Stimulated activated CD8-positive, alpha-beta memory T cell treated with anti-CD3 and anti-CD28 coated beads, Interleukin-2, amount 100 ng/mL, for 1 hour (primary cell): Measurements from ENCODE around the gene ZCCHC8.
"Not testable (repeated sequence)": the region's sequence is repeated elsewhere in the genome, so short reads cannot be mapped to it uniquely, and the experiment has no call there.

ENCODE experiments used
- DNase-seq, 2 donors: peaks; one replicate each; pipeline ENCODE4 v3.0.0-alpha.2; 2020; ENCODE audit warnings: low read depth in 2 of 2

ZCCHC8 gene

GRCh38 chr12:122508163-122508562 is 7.4 kb upstream of the ZCCHC8 start:
- no peak for DNase-seq

DNA sequence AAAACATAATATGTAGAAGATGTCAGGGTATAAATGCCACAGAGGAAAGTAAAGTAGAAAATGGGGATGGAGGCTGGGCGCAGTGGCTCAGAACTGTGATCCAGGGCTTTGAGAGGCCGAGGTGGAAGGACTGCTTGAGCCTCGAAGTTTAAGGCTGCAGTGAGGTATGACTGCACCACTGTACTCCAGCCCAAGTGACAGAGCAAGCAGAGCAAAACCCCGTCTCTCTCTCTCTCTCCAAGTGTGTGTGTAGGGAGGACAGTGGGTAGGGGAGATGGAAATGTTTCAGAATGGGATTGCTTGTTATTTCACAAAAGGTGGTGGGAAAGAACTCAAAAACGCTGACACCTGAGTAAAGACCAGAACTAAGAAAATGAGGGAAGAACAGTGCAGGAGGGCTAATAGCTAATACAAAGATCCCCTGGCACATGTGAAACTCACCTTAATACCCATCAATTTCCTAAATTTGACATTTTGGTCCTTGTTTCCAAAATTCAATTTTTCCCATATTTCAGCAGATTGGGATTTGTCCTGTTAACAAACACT is 5.7 kb upstream of the ZCCHC8 start:
- DNase-seq, result no peak

DNA sequence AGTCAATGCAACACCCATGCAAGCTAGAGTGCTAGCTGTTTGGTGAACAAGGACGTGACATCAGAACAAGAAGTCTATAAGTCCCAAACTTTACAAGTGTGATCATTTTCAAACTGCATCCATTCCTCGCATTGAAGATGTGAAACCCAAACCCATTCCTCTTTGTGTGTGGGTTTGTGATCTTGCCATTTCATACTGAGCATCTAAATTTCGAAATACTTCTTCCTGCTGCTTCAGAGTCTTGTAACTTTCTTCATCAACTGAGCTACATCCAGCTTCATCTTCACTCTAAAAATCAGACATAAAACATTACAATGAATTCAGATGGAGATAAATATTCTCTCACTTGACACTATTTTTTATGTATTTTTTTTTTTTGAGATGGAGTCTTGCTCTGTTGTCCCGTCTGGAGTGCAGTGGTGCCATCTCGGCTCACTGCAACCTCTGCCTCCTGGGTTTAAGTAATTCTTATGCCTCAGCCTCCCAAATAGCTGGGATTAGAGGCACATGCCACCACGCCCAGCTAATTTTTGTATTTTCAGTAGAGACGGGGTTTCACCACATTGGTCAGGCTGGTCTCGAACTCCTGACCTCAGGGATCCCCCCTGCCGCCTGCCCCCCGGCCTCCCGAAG is 4.8 kb upstream of the ZCCHC8 start:
- no peak for DNase-seq

- DNase-seq, result no peak
These were observed 3.3 kb upstream of the ZCCHC8 start for GRCh38 chr12:122503783-122504590.

- DNase-seq, result no peak
These were observed 2.5 kb upstream of the ZCCHC8 start for GRCh38 chr12:122503147-122503751.

DNA sequence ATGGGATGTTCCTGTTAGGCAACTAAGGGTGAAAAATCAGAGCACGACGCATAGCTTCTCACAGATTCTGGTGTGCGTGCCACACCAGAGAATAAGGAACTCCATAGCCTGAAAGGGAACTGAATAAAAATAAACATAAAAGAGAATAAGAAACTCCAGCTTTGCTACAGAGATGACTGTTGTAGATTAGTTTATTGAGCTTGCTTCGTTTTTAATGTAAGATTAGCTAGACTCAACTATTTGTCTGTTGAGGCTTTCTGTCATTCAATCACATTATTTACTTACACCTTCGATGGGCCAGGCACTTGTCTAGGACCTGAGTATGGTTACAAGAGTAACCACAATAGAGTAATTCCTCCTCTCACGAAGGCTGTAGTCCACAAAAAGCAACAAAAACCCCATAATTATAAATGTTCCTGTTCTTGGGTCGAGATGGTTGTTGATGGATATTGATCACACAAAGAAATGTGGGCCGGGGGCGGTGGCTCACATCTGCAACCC is 807 bp upstream of the ZCCHC8 start:
- DNase-seq, result no peak

- DNase-seq, result no peak
These were observed 594 bp downstream of the ZCCHC8 start for GRCh38 chr12:122499991-122500684.

DNA sequence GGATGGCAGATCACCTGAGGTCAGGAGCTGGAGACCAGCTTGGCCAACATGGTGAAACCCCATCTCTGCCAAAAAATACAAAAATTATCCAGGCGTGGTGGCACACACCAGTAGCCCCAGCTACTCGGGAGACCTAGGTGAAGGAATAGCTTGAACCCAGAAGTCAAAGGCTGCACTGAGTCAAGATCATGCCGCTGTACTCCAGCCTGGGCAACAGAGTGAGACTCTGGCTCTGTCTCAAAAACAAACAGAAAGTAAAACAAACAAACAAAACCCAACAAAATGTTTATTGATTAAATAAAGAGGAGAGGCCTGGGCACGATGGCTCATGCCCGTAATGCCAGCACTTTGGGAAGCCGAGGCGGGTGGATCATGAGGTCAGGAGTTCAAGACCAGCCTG is 5.5 kb downstream of the ZCCHC8 start:
- DNase-seq, result no peak

- not testable (repeated sequence) for DNase-seq
These were observed 7.5 kb downstream of the ZCCHC8 start for GRCh38 chr12:122493222-122493621.

GRCh38 chr12:122491991-122492390 is 8.7 kb downstream of the ZCCHC8 start:
- no peak for DNase-seq

GRCh38 chr12:122489038-122489437 is 11.7 kb downstream of the ZCCHC8 start:
- DNase-seq, result no peak

GRCh38 chr12:122487807-122488206 is 12.9 kb downstream of the ZCCHC8 start:
- DNase-seq, result not testable (repeated sequence)

DNA sequence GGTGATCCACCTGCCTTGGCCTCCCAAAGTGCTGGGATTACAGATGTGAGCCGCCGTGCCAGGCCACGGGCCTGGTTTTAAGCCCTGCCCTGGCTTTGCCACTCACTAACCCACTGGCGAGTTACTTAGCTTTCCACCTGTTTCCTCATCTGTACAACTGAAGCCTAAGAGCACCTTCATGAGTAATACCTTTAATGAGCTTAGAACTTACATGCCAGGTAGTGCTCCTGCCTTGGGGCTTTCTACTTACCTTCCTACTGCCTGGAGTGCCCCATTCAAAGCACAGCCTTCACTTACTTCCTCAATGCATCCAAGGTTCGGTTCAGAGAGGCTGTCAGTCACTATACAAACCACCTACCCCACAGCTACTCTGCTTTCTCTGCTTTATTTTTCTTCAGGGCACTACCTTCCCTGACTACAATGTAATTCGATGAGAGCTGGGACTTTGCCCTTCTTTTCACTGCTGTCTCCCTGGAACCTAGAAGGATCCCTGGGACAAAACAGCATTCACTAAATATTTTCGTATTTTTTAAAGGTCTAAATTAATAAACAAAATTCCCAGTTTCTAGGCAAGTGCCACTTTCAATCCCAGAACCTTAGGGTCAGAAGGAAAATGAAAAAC is 13.8 kb downstream of the ZCCHC8 start:
- DNase-seq, result no peak

DNA sequence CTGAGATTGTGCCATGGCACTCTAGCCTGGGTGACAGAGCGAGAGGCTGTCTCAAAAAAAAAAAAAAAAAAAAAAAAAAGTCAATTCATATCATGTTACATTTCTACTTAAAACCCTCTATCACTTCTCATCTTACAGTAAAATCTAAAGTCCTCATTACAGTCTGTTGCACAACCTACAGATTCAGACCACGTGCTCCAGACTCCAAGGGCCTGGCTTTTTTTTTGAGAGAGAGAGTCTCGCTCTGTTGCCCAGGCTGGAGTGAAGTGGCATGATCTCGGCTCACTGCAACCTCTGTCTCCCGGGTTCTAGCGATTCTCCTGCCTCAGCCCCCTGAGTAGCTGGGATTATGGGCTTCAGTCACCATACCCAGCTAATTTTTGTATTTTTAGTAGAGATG is 14.4 kb downstream of the ZCCHC8 start:
- not testable (repeated sequence) for DNase-seq

- DNase-seq, result not testable (repeated sequence)
These were observed 16.3 kb downstream of the ZCCHC8 start for GRCh38 chr12:122484385-122484784.

DNA sequence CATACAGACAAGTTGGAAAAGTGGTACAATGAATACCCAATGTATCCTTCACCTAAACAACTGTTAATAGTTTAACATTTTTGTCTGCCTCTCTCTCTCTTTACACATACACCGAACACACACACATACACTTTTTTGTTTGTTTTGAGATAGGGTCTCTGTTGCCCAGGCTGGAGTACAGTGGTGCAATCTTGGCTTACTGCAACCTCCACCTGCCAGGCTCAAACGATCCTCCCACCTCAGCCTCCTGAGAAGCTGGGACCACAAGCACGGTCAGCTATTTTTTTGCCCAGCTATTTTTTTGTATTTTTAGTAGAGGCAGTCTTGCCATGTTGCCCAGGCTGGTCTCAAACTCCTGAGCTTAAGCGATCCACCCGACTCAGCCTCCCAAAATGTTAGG is 16.8 kb downstream of the ZCCHC8 start:
- DNase-seq, result no peak

DNA sequence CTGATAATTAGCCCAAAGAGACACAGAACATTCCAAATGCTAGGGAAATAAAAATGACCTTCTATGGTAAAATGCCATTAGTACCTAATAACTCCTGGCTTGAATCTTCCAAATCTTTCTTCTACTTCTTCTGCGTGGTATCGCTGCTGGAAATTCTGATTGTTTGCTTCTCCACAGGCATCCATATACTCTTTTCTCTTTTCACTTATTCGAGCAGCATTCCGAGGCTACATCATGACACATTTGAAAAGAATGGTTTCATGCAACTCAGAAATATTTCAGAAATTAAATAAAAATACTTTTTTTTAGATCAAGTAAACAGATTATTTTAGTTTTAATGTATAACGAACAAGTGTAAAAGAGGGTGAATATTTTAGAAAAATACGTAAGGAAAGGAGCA is 18.9 kb downstream of the ZCCHC8 start:
- no peak for DNase-seq

- no peak for DNase-seq
These were observed 20.0 kb downstream of the ZCCHC8 start for GRCh38 chr12:122480753-122481152.

DNA sequence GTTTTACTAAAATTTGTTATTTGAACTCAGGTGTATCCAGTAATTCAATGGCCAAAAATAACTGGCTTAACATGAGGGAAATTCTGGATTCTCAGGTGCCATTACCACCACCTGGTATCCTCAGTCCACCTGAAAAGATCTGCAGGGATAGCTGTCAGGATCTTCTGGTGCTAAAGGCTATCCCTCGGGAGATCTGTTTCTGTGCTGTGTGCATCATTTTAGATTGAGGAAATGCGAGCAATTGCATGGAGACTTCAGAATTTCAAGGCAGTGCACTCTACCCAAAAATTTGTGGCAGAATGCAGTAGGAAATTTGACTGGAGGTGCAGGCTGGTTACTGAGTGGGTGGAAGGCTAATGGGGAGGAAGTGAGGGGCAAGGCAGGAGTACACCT is 26.4 kb downstream of the ZCCHC8 start:
- no peak for DNase-seq

GRCh38 chr12:122473543-122474323 is 27.0 kb downstream of the ZCCHC8 start:
- no peak for DNase-seq
